Breast epithelium (tissue), 4 donors: Measurements from ENCODE around the gene TASP1. TPM values are rescaled to one million over a fixed set of nuclear protein-coding genes. Genes with fewer than 3 reads are reported as not detected.
A peak's percentile ranks its signal among the peaks of the same experiment; 100 is the strongest.

Experiments used
- DNase-seq, 2 donors: peaks; one replicate each; pipeline ENCODE4 v3.0.0-alpha.2; 2019; ENCODE audit warnings: low spot score in 2 of 2
- H3K27ac ChIP-seq, 2 donors: fragments of 200-600 bp; sonication (generic) in 1 of 2; one replicate each; pipeline ENCODE4 v1.5.1; 2016 to 2019; ENCODE audit warnings: mild to moderate bottlenecking in 1 of 2
- H3K27me3 ChIP-seq, 2 donors: fragments of 200-600 bp; sonication (generic) in 1 of 2; one replicate each; pipeline versions ENCODE4 v1.5.1 to v1.6.0; 2017 to 2019; ENCODE audit warnings: control low read depth in 1 of 2, mild to moderate bottlenecking in 1 of 2
- H3K36me3 ChIP-seq: fragments of 200-600 bp; one replicate; pipeline ENCODE4 v1.5.1; 2019
- H3K4me1 ChIP-seq, 2 donors: fragments of 200-600 bp; sonication (generic); one replicate each; pipeline ENCODE4 v1.5.1; 2016 to 2019; ENCODE audit warnings: control low read depth in 1 of 2
- H3K4me3 ChIP-seq, 3 donors: fragments of 200-600 bp; sonication (generic); 1 replicate in 2 of 3; 2 replicates in 1 of 3; pipeline ENCODE4 v1.5.1; 2016 to 2019; ENCODE audit warnings: mild to moderate bottlenecking in 3 of 3, moderate library complexity in 2 of 3
- H3K9me3 ChIP-seq, 2 donors: fragments of 200-600 bp; sonication (generic) in 1 of 2; one replicate each; pipeline ENCODE4 v1.5.1; 2016 to 2019; ENCODE audit warnings: control low read depth in 1 of 2
- CTCF ChIP-seq, 3 donors: fragments of 450-650 bp; IDR thresholded peaks; one replicate each; pipeline ENCODE4 v1.5.1; 2016 to 2017; ENCODE audit warnings: antibody characterized with exemption in 3 of 3, mild to moderate bottlenecking in 3 of 3, moderate library complexity in 3 of 3
- POLR2A ChIP-seq: fragments of 450-650 bp; IDR thresholded peaks from one replicate; pipeline ENCODE4 v1.6.1; 2016; ENCODE audit warnings: antibody characterized with exemption, mild to moderate bottlenecking, moderate library complexity
- POLR2AphosphoS5 ChIP-seq, 3 donors: sonication (generic); formaldehyde crosslinking; IDR thresholded peaks; one replicate each; pipeline ENCODE4 v1.6.1; 2017; ENCODE audit warnings: antibody characterized with exemption in 3 of 3
- intact Hi-C: fragments of 100-400 bp; cut with DNase I; formaldehyde crosslinking; loops from one replicate; pipeline ENCODE4 v1.15.1; 2023; ENCODE audit warnings: low total_unique reads
- total RNA-seq, 3 donors: library from RNA; depleted of rRNA; stranded (reverse); fragments of >200 nt; gene quantifications; one replicate each; pipeline ENCODE4 v1.1.0, GENCODE V29; 2016

Gene TASP1
- total RNA-seq, 3 donors from 2014 or later: 12.0 to 26.1 (median 19.0) TPM

- no peaks in the 10 kb centered on the region for H3K9me3 ChIP-seq
- no peaks in the 10 kb centered on the region for H3K27me3 ChIP-seq
- H3K4me1 ChIP-seq: no peaks in the 10 kb centered on the region
- intact Hi-C loops: no loop called here
- TF ChIP-seq POLR2AphosphoS5 (IDR thresholded peaks at IDR 0.05) (peak in 1 of 3 donors; percentile 14), POLR2A (no peak), CTCF (IDR thresholded peaks at IDR 0.05) (peak; percentile 66 to 76 (median 76))
- H3K27ac ChIP-seq: no peak overlapping the region
- no peaks in the 10 kb centered on the region for H3K36me3 ChIP-seq
- no peak overlapping the region for H3K4me3 ChIP-seq
- peak; percentile 68 to 73 for DNase-seq
Observed at GRCh38 chr20:13546497-13547131, 92.1 kb downstream of the TASP1 start.

- no peaks in the 10 kb centered on the region for H3K27me3 ChIP-seq
- H3K4me3 ChIP-seq: no peak overlapping the region
- no peaks in the 10 kb centered on the region for H3K4me1 ChIP-seq
- no peak for DNase-seq
- TF ChIP-seq POLR2A (no peak), CTCF (IDR thresholded peaks at IDR 0.05) (no peak), POLR2AphosphoS5 (IDR thresholded peaks at IDR 0.05) (no peak)
- no peak overlapping the region for H3K27ac ChIP-seq
- H3K36me3 ChIP-seq: no peaks in the 10 kb centered on the region
- no peaks in the 10 kb centered on the region for H3K9me3 ChIP-seq
- intact Hi-C loops: no loop called here
Observed at GRCh38 chr20:13545790-13546189, 92.9 kb downstream of the TASP1 start.

- Histone ChIP-seq H3K27ac (no peak overlapping the region), H3K27me3 (no peaks in the 10 kb centered on the region), H3K9me3 (no peaks in the 10 kb centered on the region), H3K4me3 (no peak overlapping the region), H3K36me3 (no peaks in the 10 kb centered on the region), H3K4me1 (no peaks in the 10 kb centered on the region)
- TF ChIP-seq POLR2A (no peak), POLR2AphosphoS5 (IDR thresholded peaks at IDR 0.05) (no peak), CTCF (IDR thresholded peaks at IDR 0.05) (no peak)
- no peak for DNase-seq
- intact Hi-C loops: no loop called here
Observed at GRCh38 chr20:13543783-13544182, 94.9 kb downstream of the TASP1 start.

- Histone ChIP-seq H3K27ac (no peak overlapping the region), H3K27me3 (no peaks in the 10 kb centered on the region), H3K9me3 (no peaks in the 10 kb centered on the region), H3K4me1 (no peaks in the 10 kb centered on the region), H3K36me3 (no peaks in the 10 kb centered on the region), H3K4me3 (no peak overlapping the region)
- intact Hi-C loops: no loop called here
- no peak for DNase-seq
- TF ChIP-seq POLR2A (no peak), CTCF (IDR thresholded peaks at IDR 0.05) (no peak), POLR2AphosphoS5 (IDR thresholded peaks at IDR 0.05) (no peak)
Observed at GRCh38 chr20:13535627-13536026, 103.1 kb downstream of the TASP1 start.

- DNase-seq: no peak
- Histone ChIP-seq H3K27ac (no peak overlapping the region), H3K9me3 (no peaks in the 10 kb centered on the region), H3K36me3 (no peaks in the 10 kb centered on the region), H3K27me3 (no peaks in the 10 kb centered on the region), H3K4me1 (no peaks in the 10 kb centered on the region), H3K4me3 (no peak overlapping the region)
- intact Hi-C loops: no loop called here
- TF ChIP-seq POLR2A: no peak
- no peak for TF ChIP-seq CTCF (IDR thresholded peaks at IDR 0.05)
- no peak for TF ChIP-seq POLR2AphosphoS5 (IDR thresholded peaks at IDR 0.05)
Observed at GRCh38 chr20:13533946-13534345, 104.8 kb downstream of the TASP1 start.
